Measurements from ENCODE around the gene CCDC12. TPM values are rescaled to one million over a fixed set of nuclear protein-coding genes. Genes with fewer than 3 reads are reported as not detected.

Gene CCDC12
- total RNA-seq, 4 donors from 2014 or later = 36.9 to 59.4 (median 50.2) TPM

- Histone ChIP-seq H3K27me3 (no peaks in the 10 kb centered on the region), H3K4me1 (peaks cover 0 to 10% (median 0%) of the 10 kb centered on the region in 4 donors), H3K9me3 (no peaks in the 10 kb centered on the region), H3K4me3 (no peak overlapping the region), H3K36me3 (peaks cover 0 to 71% (median 0%) of the 10 kb centered on the region in 3 donors), H3K27ac (peak overlapping the region in 1 of 4 donors; percentile 29)
- no peak for DNase-seq (ENCODE audit: low spot score in 2 of 2)
- TF ChIP-seq EP300 (IDR thresholded peaks at IDR 0.05) (no peak), POLR2A (IDR thresholded peaks at IDR 0.05) (no peak), CTCF (IDR thresholded peaks at IDR 0.05) (no peak)
Measured at GRCh38 chr3:47018269-47018611, 41.7 kb upstream of the CCDC12 start.

- DNase-seq (ENCODE audit: low spot score in 2 of 2) = no peak
- peaks cover 0 to 5% (median 0%) of the 10 kb centered on the region in 4 donors for H3K4me1 ChIP-seq
- no peaks in the 10 kb centered on the region for H3K27me3 ChIP-seq
- H3K4me3 ChIP-seq = no peak overlapping the region
- H3K9me3 ChIP-seq = no peaks in the 10 kb centered on the region
- TF ChIP-seq POLR2A (IDR thresholded peaks at IDR 0.05) (no peak), EP300 (IDR thresholded peaks at IDR 0.05) (no peak), CTCF (IDR thresholded peaks at IDR 0.05) (no peak)
- peaks cover 0 to 72% (median 0%) of the 10 kb centered on the region in 3 donors for H3K36me3 ChIP-seq
- peak overlapping the region in 1 of 4 donors; percentile 29 for H3K27ac ChIP-seq
- WGBS, 2 donors = 79 to 85% methylated on average over 6 of the region's 6 CpGs
Measured at GRCh38 chr3:47017504-47018268, 41.1 kb upstream of the CCDC12 start.

- DNase-seq (ENCODE audit: low spot score in 2 of 2) = no peak
- Histone ChIP-seq H3K36me3 (peaks cover 0 to 74% (median 0%) of the 10 kb centered on the region in 3 donors), H3K4me1 (no peaks in the 10 kb centered on the region), H3K9me3 (no peaks in the 10 kb centered on the region), H3K4me3 (no peak overlapping the region), H3K27me3 (no peaks in the 10 kb centered on the region), H3K27ac (peak overlapping the region in 1 of 4 donors; percentile 10)
- TF ChIP-seq CTCF (IDR thresholded peaks at IDR 0.05) (no peak), EP300 (IDR thresholded peaks at IDR 0.05) (no peak), POLR2A (IDR thresholded peaks at IDR 0.05) (no peak)
- WGBS, 2 donors = 46 to 53% methylated on average over 1 of the region's 1 CpG
Measured at GRCh38 chr3:47016934-47017435, 40.4 kb upstream of the CCDC12 start.

- no peaks in the 10 kb centered on the region for H3K27me3 ChIP-seq
- WGBS, 2 donors = 91% methylated on average over 4 of the region's 4 CpGs
Measured at GRCh38 chr3:47016086-47016933, 39.8 kb upstream of the CCDC12 start.

More at GRCh38 chr3:47016086-47016933, 39.8 kb upstream of the CCDC12 start:
- DNase-seq (ENCODE audit: low spot score in 2 of 2) = no peak
- no peak overlapping the region for H3K4me3 ChIP-seq
- no peak for TF ChIP-seq POLR2A (IDR thresholded peaks at IDR 0.05)
- no peak for TF ChIP-seq EP300 (IDR thresholded peaks at IDR 0.05)
- no peak for TF ChIP-seq CTCF (IDR thresholded peaks at IDR 0.05)
- no peak overlapping the region for H3K27ac ChIP-seq
- H3K36me3 ChIP-seq = peaks cover 0 to 74% (median 0%) of the 10 kb centered on the region in 3 donors
- H3K9me3 ChIP-seq = no peaks in the 10 kb centered on the region
- H3K4me1 ChIP-seq = no peaks in the 10 kb centered on the region
